ENCODE measurements around the gene IGFL1.
A peak's percentile ranks its signal among the peaks of the same experiment; 100 is the strongest.
"Not testable (repeated sequence)": the region's sequence is repeated elsewhere in the genome, so short reads cannot be mapped to it uniquely, and the experiment has no call there.

Gene IGFL1

GRCh38 chr19:46229442-46229841, at the start of gene IGFL1:
Gene IGFL1, plus strand, starts transcription at chr19:46229742. Its CDS starts 33 bp downstream, at chr19:46229775.
- DNase-seq (ENCODE audit: low spot score in 2 of 2): no peak
- H3K9me3 ChIP-seq: no peaks in the 10 kb centered on the region
- in situ Hi-C loops (cut with MboI; ENCODE audit: low sequenced_read_pairs): no loop called here
- H3K4me3 ChIP-seq: no peak within 1 kb of the TSS
- H3K27me3 ChIP-seq (ENCODE audit: low read depth): peaks cover 18% of the 10 kb centered on the region
- H3K36me3 ChIP-seq (replicated peaks): no peaks in the 10 kb centered on the region
- H3K4me1 ChIP-seq: no peaks in the 10 kb centered on the region

GRCh38 chr19:46180701-46181387, 48.7 kb upstream of the IGFL1 start:
- Histone ChIP-seq H3K4me1 (no peaks in the 10 kb centered on the region), H3K27me3 (ENCODE audit: low read depth) (peaks cover 20% of the 10 kb centered on the region; the same call in 1 of the 2 replicates), H3K9me3 (no peaks in the 10 kb centered on the region), H3K4me3 (no peak overlapping the region), H3K36me3 (replicated peaks) (no peaks in the 10 kb centered on the region)
- no peak for DNase-seq (ENCODE audit: low spot score in 2 of 2)
- in situ Hi-C loops (cut with MboI; ENCODE audit: low sequenced_read_pairs): loop anchor here (10.0 kb wide), 1 partner anchor 96 kb away; no protein-coding TSS in a partner anchor

- in situ Hi-C loops (cut with MboI; ENCODE audit: low sequenced_read_pairs): loop anchor here (10.0 kb wide), 1 partner anchor 97 kb away; no protein-coding TSS in a partner anchor
- no peaks in the 10 kb centered on the region for H3K9me3 ChIP-seq
- H3K4me3 ChIP-seq: no peak overlapping the region
- no peaks in the 10 kb centered on the region for H3K36me3 ChIP-seq (replicated peaks)
- H3K4me1 ChIP-seq: no peaks in the 10 kb centered on the region
- DNase-seq (ENCODE audit: low spot score in 2 of 2): no peak
- H3K27me3 ChIP-seq (ENCODE audit: low read depth): peaks cover 23% of the 10 kb centered on the region; the same call in 1 of the 2 replicates
Measured at GRCh38 chr19:46181388-46181779, 48.2 kb upstream of the IGFL1 start.

- H3K4me3 ChIP-seq: no peak overlapping the region
- in situ Hi-C loops (cut with MboI; ENCODE audit: low sequenced_read_pairs): loop anchor here (10.0 kb wide), 1 partner anchor 98 kb away; no protein-coding TSS in a partner anchor
- no peak for DNase-seq (ENCODE audit: low spot score in 2 of 2)
Measured at GRCh38 chr19:46182476-46182875, 47.1 kb upstream of the IGFL1 start.

GRCh38 chr19:46184775-46185710, 44.5 kb upstream of the IGFL1 start:
- not testable (repeated sequence) for H3K36me3 ChIP-seq (replicated peaks); H3K9me3 ChIP-seq; H3K4me1 ChIP-seq; DNase-seq (ENCODE audit: low spot score in 2 of 2); H3K4me3 ChIP-seq
- in situ Hi-C loops (cut with MboI; ENCODE audit: low sequenced_read_pairs): loop anchor here (10.0 kb wide), 1 partner anchor 100 kb away; no protein-coding TSS in a partner anchor
- H3K27me3 ChIP-seq (ENCODE audit: low read depth): peaks cover 28% of the 10 kb centered on the region; the same call in 1 of the 2 replicates

More at GRCh38 chr19:46182476-46182875, 47.1 kb upstream of the IGFL1 start:
- H3K4me1 ChIP-seq: no peaks in the 10 kb centered on the region
- peaks cover 27% of the 10 kb centered on the region; the same call in 1 of the 2 replicates for H3K27me3 ChIP-seq (ENCODE audit: low read depth)
- H3K9me3 ChIP-seq: no peaks in the 10 kb centered on the region
- H3K36me3 ChIP-seq (replicated peaks): no peaks in the 10 kb centered on the region

GRCh38 chr19:46186101-46186716, 43.3 kb upstream of the IGFL1 start:
- peaks cover 28% of the 10 kb centered on the region for H3K27me3 ChIP-seq (ENCODE audit: low read depth)
- in situ Hi-C loops (cut with MboI; ENCODE audit: low sequenced_read_pairs): loop anchor here (10.0 kb wide), 1 partner anchor 101 kb away; no protein-coding TSS in a partner anchor
- no peaks in the 10 kb centered on the region for H3K36me3 ChIP-seq (replicated peaks)
- H3K4me1 ChIP-seq: no peaks in the 10 kb centered on the region
- H3K9me3 ChIP-seq: no peaks in the 10 kb centered on the region
- H3K4me3 ChIP-seq: no peak overlapping the region
- DNase-seq (ENCODE audit: low spot score in 2 of 2): no peak

GRCh38 chr19:46186717-46187101, 42.8 kb upstream of the IGFL1 start:
- H3K36me3 ChIP-seq (replicated peaks): no peaks in the 10 kb centered on the region
- peaks cover 24% of the 10 kb centered on the region for H3K27me3 ChIP-seq (ENCODE audit: low read depth)
- DNase-seq (ENCODE audit: low spot score in 2 of 2): no peak
- in situ Hi-C loops (cut with MboI; ENCODE audit: low sequenced_read_pairs): loop anchor here (10.0 kb wide), 1 partner anchor 102 kb away; no protein-coding TSS in a partner anchor
- H3K4me1 ChIP-seq: no peaks in the 10 kb centered on the region
- no peaks in the 10 kb centered on the region for H3K9me3 ChIP-seq
- H3K4me3 ChIP-seq: no peak overlapping the region

GRCh38 chr19:46189971-46190888, 39.3 kb upstream of the IGFL1 start:
- Histone ChIP-seq H3K36me3 (replicated peaks) (no peaks in the 10 kb centered on the region), H3K4me3 (no peak overlapping the region), H3K9me3 (no peaks in the 10 kb centered on the region), H3K27me3 (ENCODE audit: low read depth) (peaks cover 22% of the 10 kb centered on the region), H3K4me1 (no peaks in the 10 kb centered on the region)
- no peak for DNase-seq (ENCODE audit: low spot score in 2 of 2)
- in situ Hi-C loops (cut with MboI; ENCODE audit: low sequenced_read_pairs): loop anchor here (10.0 kb wide), 1 partner anchor 105 kb away; no protein-coding TSS in a partner anchor

GRCh38 chr19:46191356-46191755, 38.2 kb upstream of the IGFL1 start:
- H3K9me3 ChIP-seq: no peaks in the 10 kb centered on the region
- peaks cover 15% of the 10 kb centered on the region for H3K27me3 ChIP-seq (ENCODE audit: low read depth)
- DNase-seq (ENCODE audit: low spot score in 2 of 2): no peak
- H3K36me3 ChIP-seq (replicated peaks): no peaks in the 10 kb centered on the region
- in situ Hi-C loops (cut with MboI; ENCODE audit: low sequenced_read_pairs): no loop called here
- H3K4me3 ChIP-seq: no peak overlapping the region
- H3K4me1 ChIP-seq: no peaks in the 10 kb centered on the region

- Histone ChIP-seq H3K36me3 (replicated peaks) (no peaks in the 10 kb centered on the region), H3K4me1 (no peaks in the 10 kb centered on the region), H3K27me3 (ENCODE audit: low read depth) (peaks cover 11% of the 10 kb centered on the region), H3K4me3 (no peak overlapping the region), H3K9me3 (no peaks in the 10 kb centered on the region)
- in situ Hi-C loops (cut with MboI; ENCODE audit: low sequenced_read_pairs): no loop called here
- no peak for DNase-seq (ENCODE audit: low spot score in 2 of 2)
Measured at GRCh38 chr19:46191972-46192371, 37.6 kb upstream of the IGFL1 start.

- H3K9me3 ChIP-seq; DNase-seq (ENCODE audit: low spot score in 2 of 2); H3K4me3 ChIP-seq; H3K36me3 ChIP-seq (replicated peaks); in situ Hi-C loops (cut with MboI; ENCODE audit: low sequenced_read_pairs); H3K4me1 ChIP-seq: not testable (repeated sequence)
- peaks cover 11% of the 10 kb centered on the region for H3K27me3 ChIP-seq (ENCODE audit: low read depth)
Measured at GRCh38 chr19:46192626-46192991, 36.9 kb upstream of the IGFL1 start.

- in situ Hi-C loops (cut with MboI; ENCODE audit: low sequenced_read_pairs): no loop called here
- peak in 1 of 2 experiments; percentile 16 for DNase-seq (ENCODE audit: low spot score in 2 of 2)
- no peak overlapping the region for H3K4me3 ChIP-seq
Measured at GRCh38 chr19:46192992-46193650, 36.4 kb upstream of the IGFL1 start.

More at GRCh38 chr19:46192992-46193650, 36.4 kb upstream of the IGFL1 start:
- no peaks in the 10 kb centered on the region for H3K36me3 ChIP-seq (replicated peaks)
- H3K27me3 ChIP-seq (ENCODE audit: low read depth): peaks cover 11% of the 10 kb centered on the region
- H3K4me1 ChIP-seq: no peaks in the 10 kb centered on the region
- no peaks in the 10 kb centered on the region for H3K9me3 ChIP-seq
